Smooth muscle cell (in vitro differentiated cells): ENCODE measurements around the gene TSPAN31. TPM values are rescaled to one million over a fixed set of nuclear protein-coding genes. Genes with fewer than 3 reads are reported as not detected.

Experiments
- DNase-seq: peaks from one replicate; lab custom pipeline; 2025; ENCODE audit not compliant: unreplicated experiment; lab: John Stamatoyannopoulos, UW
- H2AFZ ChIP-seq: fragments of 200-600 bp; sonication (generic); 2 replicates; pipeline ENCODE4 v1.6.0; 2016; ENCODE audit warnings: antibody characterized with exemption, low read depth, mild to moderate bottlenecking
- H3F3A ChIP-seq: fragments of 200-600 bp; sonication (generic); 2 replicates; pipeline ENCODE4 v1.6.0; 2017; ENCODE audit warnings: antibody characterized with exemption, low read depth
- H3K27ac ChIP-seq: fragments of 200-600 bp; sonication (generic); 2 replicates; pipeline ENCODE4 v1.5.1; 2016; ENCODE audit warnings: low read depth, mild to moderate bottlenecking
- H3K27me3 ChIP-seq: fragments of 200-600 bp; sonication (generic); 2 replicates; pipeline ENCODE4 v1.6.1; 2016; ENCODE audit warnings: low read depth, mild to moderate bottlenecking
- H3K36me3 ChIP-seq: fragments of 200-600 bp; sonication (generic); 2 replicates; pipeline ENCODE4 v1.5.1; 2016; ENCODE audit warnings: low read depth
- H3K4me1 ChIP-seq: fragments of 200-600 bp; sonication (generic); 2 replicates; pipeline ENCODE4 v1.5.1; 2016; ENCODE audit warnings: low read depth
- H3K4me2 ChIP-seq: fragments of 200-600 bp; sonication (generic); 2 replicates; pipeline ENCODE4 v1.6.0; 2016; ENCODE audit warnings: mild to moderate bottlenecking
- H3K4me3 ChIP-seq: fragments of 200-600 bp; sonication (generic); 2 replicates; pipeline ENCODE4 v1.5.1; 2016; ENCODE audit warnings: mild to moderate bottlenecking
- H3K79me2 ChIP-seq: fragments of 200-600 bp; sonication (generic); 2 replicates; pipeline ENCODE4 v1.6.0; 2016; ENCODE audit warnings: low read depth, mild to moderate bottlenecking
- H3K9ac ChIP-seq: fragments of 200-600 bp; sonication (generic); 2 replicates; pipeline ENCODE4 v1.6.0; 2016; ENCODE audit warnings: low read depth
- H3K9me3 ChIP-seq: fragments of 200-600 bp; sonication (generic); replicated peaks from 2 replicates; pipeline ENCODE4 v1.5.1; 2016; ENCODE audit warnings: low read depth
- H4K20me1 ChIP-seq: fragments of 200-600 bp; sonication (generic); 2 replicates; pipeline ENCODE4 v1.6.0; 2016; ENCODE audit warnings: low read depth
- WGBS: methylation state at CpG from one replicate; pipeline ENCODE4 v1.1.7; 2016; ENCODE audit warnings: low lambda C conversion rate; 5-methylcytosine and 5-hydroxymethylcytosine counted together
- polyA plus RNA-seq: library from polyadenylated mRNA; unstranded; fragments of >200 nt; fragmentation: Nextera tagmentation; extraction: Ambion mirVana; gene quantifications from 2 replicates; pipeline ENCODE4 v1.2.1, GENCODE V29; 2016
- total RNA-seq: library from RNA; depleted of rRNA; stranded (reverse); fragments of >200 nt; gene quantifications from 2 replicates; pipeline ENCODE4 v1.2.3, GENCODE V29; 2014
- TF ChIP-seq, protein P1 (sequence below): fragments of 200-600 bp; sonication (generic); IDR thresholded peaks from 2 replicates; pipeline ENCODE4 v1.5.1; 2017; ENCODE audit warnings: borderline replicate concordance, mild to moderate bottlenecking, antibody characterized with exemption; ENCODE audit not compliant: insufficient read depth, poor library complexity, severe bottlenecking

TSPAN31 gene
- total and polyA plus RNA-seq, 2 experiments from 2014 or later = 55.1 to 68.0 TPM

DNA sequence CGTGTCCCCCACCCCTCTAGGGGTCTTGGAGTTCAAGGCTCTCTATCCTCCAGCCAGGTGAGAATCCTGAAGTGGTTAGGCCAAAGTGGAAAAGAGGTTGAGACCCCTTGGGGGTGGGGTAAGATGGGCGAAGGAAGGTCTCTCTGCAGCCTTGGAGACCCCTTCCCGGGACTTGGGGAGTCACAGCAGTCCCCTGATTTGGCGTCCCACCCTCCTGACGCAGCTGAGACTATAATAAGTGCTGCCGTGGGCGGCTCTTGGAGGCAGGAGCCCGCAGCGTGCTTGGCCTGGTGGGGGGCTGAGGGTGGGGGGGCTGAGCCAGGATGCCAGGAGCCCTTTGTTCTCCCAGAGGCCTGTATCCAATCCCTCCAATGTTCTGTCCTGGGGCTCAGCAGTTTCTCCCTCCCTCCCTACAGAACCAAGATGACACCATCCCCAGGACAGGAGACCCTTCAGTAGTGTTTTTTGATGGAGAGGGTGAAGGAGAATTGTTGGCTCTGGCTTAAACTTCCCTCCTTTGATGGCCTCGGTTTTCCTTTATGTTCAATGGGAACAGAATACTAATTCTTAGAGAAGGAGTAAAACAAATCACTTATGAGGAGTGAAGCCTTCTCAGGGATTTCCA lies 4.8 kb upstream of the TSPAN31 start:
- H3K27me3 ChIP-seq = peaks cover 82% of the 10 kb centered on the region
- no peaks in the 10 kb centered on the region for H3K36me3 ChIP-seq
- no peaks in the 10 kb centered on the region for H4K20me1 ChIP-seq
- H3K27ac ChIP-seq = no peak overlapping the region
- peaks cover 17% of the 10 kb centered on the region for H3K4me1 ChIP-seq
- H3F3A ChIP-seq = no peaks in the 10 kb centered on the region
- H3K79me2 ChIP-seq = no peaks in the 10 kb centered on the region
- TF ChIP-seq, protein P1, sequence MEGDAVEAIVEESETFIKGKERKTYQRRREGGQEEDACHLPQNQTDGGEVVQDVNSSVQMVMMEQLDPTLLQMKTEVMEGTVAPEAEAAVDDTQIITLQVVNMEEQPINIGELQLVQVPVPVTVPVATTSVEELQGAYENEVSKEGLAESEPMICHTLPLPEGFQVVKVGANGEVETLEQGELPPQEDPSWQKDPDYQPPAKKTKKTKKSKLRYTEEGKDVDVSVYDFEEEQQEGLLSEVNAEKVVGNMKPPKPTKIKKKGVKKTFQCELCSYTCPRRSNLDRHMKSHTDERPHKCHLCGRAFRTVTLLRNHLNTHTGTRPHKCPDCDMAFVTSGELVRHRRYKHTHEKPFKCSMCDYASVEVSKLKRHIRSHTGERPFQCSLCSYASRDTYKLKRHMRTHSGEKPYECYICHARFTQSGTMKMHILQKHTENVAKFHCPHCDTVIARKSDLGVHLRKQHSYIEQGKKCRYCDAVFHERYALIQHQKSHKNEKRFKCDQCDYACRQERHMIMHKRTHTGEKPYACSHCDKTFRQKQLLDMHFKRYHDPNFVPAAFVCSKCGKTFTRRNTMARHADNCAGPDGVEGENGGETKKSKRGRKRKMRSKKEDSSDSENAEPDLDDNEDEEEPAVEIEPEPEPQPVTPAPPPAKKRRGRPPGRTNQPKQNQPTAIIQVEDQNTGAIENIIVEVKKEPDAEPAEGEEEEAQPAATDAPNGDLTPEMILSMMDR = no peak
- H3K4me3 ChIP-seq = no peak overlapping the region
- H3K9ac ChIP-seq = no peak overlapping the region
- no peak for DNase-seq
- H3K4me2 ChIP-seq = no peak overlapping the region
- WGBS = 34% methylated on average over 10 of the region's 10 CpGs
- H2AFZ ChIP-seq = no peak overlapping the region
- H3K9me3 ChIP-seq = no peaks in the 10 kb centered on the region

DNA sequence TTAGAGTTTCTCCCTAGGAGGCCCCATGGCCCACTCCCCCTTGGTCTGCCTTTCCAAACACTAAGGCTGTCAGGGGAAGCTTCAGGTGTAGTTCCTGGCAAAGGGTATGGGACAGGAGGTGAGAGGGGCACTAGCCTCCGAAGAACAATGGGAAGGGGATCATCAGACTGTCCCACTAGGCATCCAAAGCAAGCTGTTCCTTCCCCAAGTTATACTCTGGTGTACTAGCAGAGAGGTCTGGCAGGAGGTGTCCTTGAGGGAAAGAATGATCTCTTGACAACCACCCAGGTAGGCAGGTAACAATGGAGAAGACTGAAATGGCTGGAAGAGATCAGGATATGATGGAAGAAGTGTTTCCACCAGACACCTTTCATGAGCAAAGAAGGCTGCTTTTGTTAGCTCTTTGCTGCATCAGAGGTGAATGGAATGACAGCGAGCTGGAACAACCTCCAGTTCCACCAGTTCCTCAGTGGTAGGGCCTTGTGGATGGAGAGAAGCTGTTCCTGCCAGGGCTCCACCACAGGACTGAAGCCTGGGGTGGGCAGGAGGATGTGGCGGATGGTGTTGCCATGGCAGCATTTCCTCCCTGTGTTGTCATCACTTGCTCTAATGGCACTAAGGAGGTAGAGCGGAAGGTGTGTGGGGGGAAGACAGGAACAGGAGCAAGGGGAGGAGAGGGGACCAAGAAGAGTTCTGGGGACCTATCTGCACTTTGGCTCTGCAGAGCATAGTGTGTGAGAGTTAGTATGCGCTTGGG lies 4.0 kb upstream of the TSPAN31 start:
- 75% methylated on average over 5 of the region's 5 CpGs for WGBS
- H3K79me2 ChIP-seq = no peaks in the 10 kb centered on the region
- no peaks in the 10 kb centered on the region for H4K20me1 ChIP-seq
- no peaks in the 10 kb centered on the region for H3K9me3 ChIP-seq
- peaks cover 16% of the 10 kb centered on the region for H3K4me1 ChIP-seq
- peaks cover 74% of the 10 kb centered on the region for H3K27me3 ChIP-seq
- H2AFZ ChIP-seq = no peak overlapping the region
- H3K36me3 ChIP-seq = no peaks in the 10 kb centered on the region
- DNase-seq = no peak
- H3K4me2 ChIP-seq = no peak overlapping the region
- no peak overlapping the region for H3K4me3 ChIP-seq
- H3F3A ChIP-seq = peaks cover 6% of the 10 kb centered on the region
- TF ChIP-seq, protein P1 = no peak
- no peak overlapping the region for H3K9ac ChIP-seq
- H3K27ac ChIP-seq = no peak overlapping the region

DNA sequence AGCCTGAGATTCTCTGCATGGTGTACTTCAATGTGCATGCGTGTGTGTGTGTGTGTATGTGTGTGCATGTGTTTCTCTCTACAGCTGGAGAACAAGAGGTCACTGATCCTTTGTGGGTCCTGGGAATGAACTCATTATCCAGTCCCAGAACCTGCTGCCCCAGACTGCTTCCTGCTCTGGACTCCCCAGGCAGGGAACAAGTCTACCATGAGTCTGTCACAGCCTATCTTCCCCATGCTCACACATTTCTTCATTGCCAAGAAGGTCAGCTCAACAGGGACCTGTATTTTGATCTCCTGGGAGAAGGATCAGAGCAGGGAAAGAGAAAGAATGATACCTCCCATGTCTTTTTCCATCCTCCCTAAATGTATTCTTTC lies 3.4 kb upstream of the TSPAN31 start:
- DNase-seq = no peak
- TF ChIP-seq, protein P1 = no peak
- no peak overlapping the region for H3K4me3 ChIP-seq
- peaks cover 12% of the 10 kb centered on the region for H3F3A ChIP-seq
- H3K9ac ChIP-seq = no peak overlapping the region
- WGBS = 92% methylated on average over 1 of the region's 1 CpG
- H3K79me2 ChIP-seq = no peaks in the 10 kb centered on the region
- H3K4me2 ChIP-seq = no peak overlapping the region
- no peak overlapping the region for H3K27ac ChIP-seq
- peaks cover 68% of the 10 kb centered on the region for H3K27me3 ChIP-seq
- H2AFZ ChIP-seq = no peak overlapping the region
- no peaks in the 10 kb centered on the region for H3K9me3 ChIP-seq
- H3K4me1 ChIP-seq = peaks cover 20% of the 10 kb centered on the region
- no peaks in the 10 kb centered on the region for H3K36me3 ChIP-seq
- H4K20me1 ChIP-seq = no peaks in the 10 kb centered on the region
